Cardiac muscle cell (in vitro differentiated cells and primary cell): ENCODE measurements around the gene NFATC2. TPM values are rescaled to one million over a fixed set of nuclear protein-coding genes. Genes with fewer than 3 reads are reported as not detected.

Source experiments
- DNase-seq, 2 donors: peaks; one replicate each; pipeline versions ENCODE4 v3.0.0 to v3.0.0-alpha.2; 2010 to 2017; ENCODE audit warnings: low read depth in 1 of 2, low spot score in 1 of 2
- H3K27ac ChIP-seq: fragments of 200-600 bp; sonication (generic); 2 replicates; pipeline ENCODE4 v1.5.1; 2016
- H3K27me3 ChIP-seq: fragments of 200-600 bp; sonication (generic); 2 replicates; pipeline ENCODE4 v1.6.0; 2016; ENCODE audit warnings: control low read depth
- H3K36me3 ChIP-seq: fragments of 200-600 bp; sonication (generic); 2 replicates; pipeline ENCODE4 v1.5.1; 2016; ENCODE audit warnings: control low read depth
- H3K4me1 ChIP-seq: fragments of 200-600 bp; sonication (generic); 2 replicates; pipeline ENCODE4 v1.8.1; 2017; ENCODE audit warnings: low read depth, mild to moderate bottlenecking, mixed run types
- H3K4me3 ChIP-seq: fragments of 200-600 bp; sonication (generic); 2 replicates; pipeline ENCODE4 v1.5.1; 2016; ENCODE audit warnings: mild to moderate bottlenecking
- H3K9me3 ChIP-seq: fragments of 200-600 bp; sonication (generic); 2 replicates; pipeline ENCODE4 v1.5.1; 2017; ENCODE audit warnings: low read depth, mild to moderate bottlenecking, control low read depth
- CTCF ChIP-seq: IDR thresholded peaks from 2 replicates; pipeline ENCODE4 v1.5.1; 2012; ENCODE audit warnings: low read depth, mild to moderate bottlenecking, low read length
- polyA plus RNA-seq: library from polyadenylated mRNA; unstranded; fragments of >200 nt; fragmentation: Nextera tagmentation; extraction: Ambion mirVana; gene quantifications from 2 replicates; pipeline ENCODE4 v1.2.1, GENCODE V29; 2016
- total RNA-seq: library from RNA; depleted of rRNA; stranded (reverse); fragments of >200 nt; gene quantifications from 2 replicates; pipeline ENCODE4 v1.2.3, GENCODE V29; 2016

The NFATC2 gene
- total and polyA plus RNA-seq, 2 experiments from 2014 or later = 5.8 to 17.0 TPM

GRCh38 chr20:51358032-51358724 lies 184.3 kb downstream of the NFATC2 start:
- no peaks in the 10 kb centered on the region for H3K36me3 ChIP-seq
- no peak overlapping the region for H3K4me3 ChIP-seq
- H3K27me3 ChIP-seq = no peaks in the 10 kb centered on the region
- no peaks in the 10 kb centered on the region for H3K9me3 ChIP-seq
- DNase-seq = no peak
- H3K27ac ChIP-seq = no peak overlapping the region
- no peak for TF ChIP-seq CTCF
- H3K4me1 ChIP-seq = no peaks in the 10 kb centered on the region

GRCh38 chr20:51357543-51357942 lies 185.0 kb downstream of the NFATC2 start:
- Histone ChIP-seq H3K4me3 (no peak overlapping the region), H3K27me3 (no peaks in the 10 kb centered on the region), H3K4me1 (no peaks in the 10 kb centered on the region), H3K36me3 (no peaks in the 10 kb centered on the region), H3K27ac (no peak overlapping the region), H3K9me3 (no peaks in the 10 kb centered on the region)
- TF ChIP-seq CTCF = no peak
- DNase-seq = no peak

GRCh38 chr20:51356871-51357270 lies 185.6 kb downstream of the NFATC2 start:
- no peak for DNase-seq
- Histone ChIP-seq H3K9me3 (no peaks in the 10 kb centered on the region), H3K27ac (no peak overlapping the region), H3K36me3 (no peaks in the 10 kb centered on the region), H3K4me1 (no peaks in the 10 kb centered on the region), H3K27me3 (no peaks in the 10 kb centered on the region), H3K4me3 (no peak overlapping the region)
- no peak for TF ChIP-seq CTCF

GRCh38 chr20:51354769-51355319 lies 187.7 kb downstream of the NFATC2 start:
- Histone ChIP-seq H3K4me1 (no peaks in the 10 kb centered on the region), H3K27ac (no peak overlapping the region), H3K4me3 (no peak overlapping the region), H3K36me3 (no peaks in the 10 kb centered on the region), H3K27me3 (no peaks in the 10 kb centered on the region), H3K9me3 (no peaks in the 10 kb centered on the region)
- DNase-seq = no peak
- no peak for TF ChIP-seq CTCF

- Histone ChIP-seq H3K4me3 (no peak overlapping the region), H3K4me1 (no peaks in the 10 kb centered on the region), H3K36me3 (no peaks in the 10 kb centered on the region), H3K9me3 (no peaks in the 10 kb centered on the region), H3K27ac (no peak overlapping the region), H3K27me3 (no peaks in the 10 kb centered on the region)
- peak in 1 of 2 donors; percentile 19 for DNase-seq
- TF ChIP-seq CTCF = no peak
Observed at GRCh38 chr20:51354191-51354768, 188.2 kb downstream of the NFATC2 start.
